ENCODE data around the gene USP40.

GRCh38 chr2:233486357-233486756 is 80.2 kb downstream of the USP40 start:
- TF ChIP-seq CTCF (IDR thresholded peaks at IDR 0.05), result no peak
- no peak for TF ChIP-seq POLR2A (IDR thresholded peaks at IDR 0.05)

All from thyroid gland (tissue), 4 donors.